Type B pancreatic cell (in vitro differentiated cells): ENCODE results near the gene EGFR. TPM values are rescaled to one million over a fixed set of nuclear protein-coding genes. Genes with fewer than 3 reads are reported as not detected.
A peak's percentile ranks its signal among the peaks of the same experiment; 100 is the strongest.

Experiments
- DNase-seq: peaks from one replicate; pipeline ENCODE4 v3.0.0; 2021; ENCODE audit warnings: mixed read lengths; ENCODE audit not compliant: unreplicated experiment; ENCODE audit errors: extremely low spot score
- H3K27ac Mint-ChIP-seq: 2 replicates; pipeline ENCODE4 v1.8.0; 2021; ENCODE audit warnings: mild to moderate bottlenecking, mixed read lengths
- H3K27me3 Mint-ChIP-seq: 2 replicates; pipeline ENCODE4 v1.8.0; 2021; ENCODE audit warnings: mixed read lengths
- H3K36me3 Mint-ChIP-seq: 2 replicates; pipeline ENCODE4 v1.8.0; 2021; ENCODE audit warnings: mixed read lengths
- H3K4me1 Mint-ChIP-seq: one replicate; pipeline ENCODE4 v1.8.0; 2021; ENCODE audit warnings: mixed read lengths; ENCODE audit not compliant: unreplicated experiment
- H3K4me3 Mint-ChIP-seq: 2 replicates; pipeline ENCODE4 v1.8.0; 2021; ENCODE audit warnings: mild to moderate bottlenecking, mixed read lengths
- H3K9me3 Mint-ChIP-seq: 2 replicates; pipeline ENCODE4 v1.8.0; 2021; ENCODE audit warnings: mixed read lengths
- CTCF ChIP-seq: fragments of 200-600 bp; sonication (generic); conservative IDR thresholded peaks from 2 replicates; pipeline ENCODE4 v1.5.0; 2021; ENCODE audit warnings: antibody characterized with exemption, mild to moderate bottlenecking
- total RNA-seq: library from RNA; stranded (reverse); gene quantifications from 2 replicates; pipeline ENCODE4 v1.2.1, GENCODE V29; 2021; ENCODE audit warnings: low replicate concordance

The EGFR gene
- total RNA-seq, 1 donor from 2014 or later = 44.6 TPM

- H3K4me3 Mint-ChIP-seq = no peak overlapping the region
- H3K4me1 Mint-ChIP-seq = peaks cover 64% of the 10 kb centered on the region
- no peaks in the 10 kb centered on the region for H3K27me3 Mint-ChIP-seq
- no peak for TF ChIP-seq CTCF
- no peak for DNase-seq
- no peak overlapping the region for H3K27ac Mint-ChIP-seq
- peaks cover 8% of the 10 kb centered on the region for H3K36me3 Mint-ChIP-seq
- no peaks in the 10 kb centered on the region for H3K9me3 Mint-ChIP-seq
Observed at GRCh38 chr7:55083206-55083605, 64.4 kb downstream of the EGFR start.

GRCh38 chr7:55084307-55084706, 65.5 kb downstream of the EGFR start:
- H3K36me3 Mint-ChIP-seq = peaks cover 8% of the 10 kb centered on the region
- no peak overlapping the region for H3K4me3 Mint-ChIP-seq
- no peak for TF ChIP-seq CTCF
- no peaks in the 10 kb centered on the region for H3K9me3 Mint-ChIP-seq
- no peak for DNase-seq
- H3K4me1 Mint-ChIP-seq = peaks cover 69% of the 10 kb centered on the region
- H3K27ac Mint-ChIP-seq = no peak overlapping the region
- H3K27me3 Mint-ChIP-seq = no peaks in the 10 kb centered on the region

- peak overlapping the region; percentile 18 for H3K4me3 Mint-ChIP-seq
Observed at GRCh38 chr7:55085511-55086412, 66.9 kb downstream of the EGFR start.

GRCh38 chr7:55086413-55087201, 67.8 kb downstream of the EGFR start:
- no peaks in the 10 kb centered on the region for H3K9me3 Mint-ChIP-seq
- no peak for DNase-seq
- TF ChIP-seq CTCF = no peak
- H3K4me3 Mint-ChIP-seq = peak overlapping the region; percentile 40
- H3K4me1 Mint-ChIP-seq = peaks cover 70% of the 10 kb centered on the region
- no peaks in the 10 kb centered on the region for H3K27me3 Mint-ChIP-seq
- H3K36me3 Mint-ChIP-seq = peaks cover 8% of the 10 kb centered on the region
- peak overlapping the region; percentile 55 for H3K27ac Mint-ChIP-seq

More at GRCh38 chr7:55085511-55086412, 66.9 kb downstream of the EGFR start:
- TF ChIP-seq CTCF = no peak
- Mint-ChIP-seq H3K27me3 (no peaks in the 10 kb centered on the region), H3K4me1 (peaks cover 70% of the 10 kb centered on the region), H3K27ac (peak overlapping the region; percentile 55), H3K36me3 (peaks cover 8% of the 10 kb centered on the region), H3K9me3 (no peaks in the 10 kb centered on the region)
- no peak for DNase-seq

- no peaks in the 10 kb centered on the region for H3K27me3 Mint-ChIP-seq
- H3K27ac Mint-ChIP-seq = no peak overlapping the region
- peak overlapping the region; percentile 28 for H3K4me3 Mint-ChIP-seq
- H3K9me3 Mint-ChIP-seq = no peaks in the 10 kb centered on the region
- peaks cover 8% of the 10 kb centered on the region for H3K36me3 Mint-ChIP-seq
- DNase-seq = peak; percentile 56
- peaks cover 70% of the 10 kb centered on the region for H3K4me1 Mint-ChIP-seq
- no peak for TF ChIP-seq CTCF
Observed at GRCh38 chr7:55087521-55087961, 68.7 kb downstream of the EGFR start.
